Tibial artery (tissue), 4 donors: ENCODE data around the gene MLPH.
A peak's percentile ranks its signal among the peaks of the same experiment; 100 is the strongest.

Experiments used
- DNase-seq, 2 donors: peaks; one replicate each; pipeline ENCODE4 v3.0.0-alpha.2; 2019
- H3K27ac ChIP-seq, 2 donors: fragments of 200-600 bp; sonication (generic) in 1 of 2; 1 replicate in 1 of 2; 2 replicates in 1 of 2; pipeline ENCODE4 v1.5.1; 2018 to 2019; ENCODE audit warnings: mild to moderate bottlenecking in 1 of 2
- H3K27me3 ChIP-seq, 2 donors: fragments of 200-600 bp; sonication (generic) in 1 of 2; one replicate each; pipeline versions ENCODE4 v1.5.1 to v1.6.0; 2016 to 2019
- H3K36me3 ChIP-seq, 3 donors: fragments of 200-600 bp; sonication (generic) in 2 of 3; one replicate each; pipeline ENCODE4 v1.5.1; 2016 to 2019; ENCODE audit warnings: mild to moderate bottlenecking in 2 of 3
- H3K4me1 ChIP-seq, 4 donors: fragments of 200-600 bp; sonication (generic) in 2 of 4; 1 replicate in 3 of 4; 2 replicates in 1 of 4; pipeline ENCODE4 v1.5.1; 2016 to 2019
- H3K4me3 ChIP-seq, 2 donors: fragments of 200-600 bp; sonication (generic) in 1 of 2; 1 replicate in 1 of 2; 2 replicates in 1 of 2; pipeline ENCODE4 v1.5.1; 2018 to 2019; ENCODE audit warnings: mild to moderate bottlenecking in 2 of 2
- H3K9me3 ChIP-seq, 3 donors: fragments of 200-600 bp; sonication (generic) in 1 of 3; one replicate each; pipeline ENCODE4 v1.5.1; 2016 to 2019
- CTCF ChIP-seq, 2 experiments: fragments of 200-600 bp in 1 of 2; fragments of 450-650 bp in 1 of 2; IDR thresholded peaks; one replicate each; pipeline ENCODE4 v1.5.1; 2017 to 2019; ENCODE audit warnings: antibody characterized with exemption in 2 of 2, mild to moderate bottlenecking in 1 of 2, moderate library complexity in 1 of 2
- intact Hi-C: fragments of 100-400 bp; cut with DNase I; formaldehyde crosslinking; loops from one replicate; pipeline ENCODE4 v1.15.0; 2023; ENCODE audit warnings: low total_unique reads

MLPH gene

GRCh38 chr2:237452861-237453260 lies 34.2 kb upstream of the MLPH start:
- peaks cover 0 to 55% (median 42%) of the 10 kb centered on the region in 4 donors for H3K4me1 ChIP-seq
- H3K27ac ChIP-seq: peak overlapping the region in 1 of 2 donors; percentile 11

GRCh38 chr2:237453671-237454070 lies 33.4 kb upstream of the MLPH start:
- DNase-seq: no peak

More at GRCh38 chr2:237452861-237453260, 34.2 kb upstream of the MLPH start:
- H3K27me3 ChIP-seq: no peaks in the 10 kb centered on the region
- no peaks in the 10 kb centered on the region for H3K9me3 ChIP-seq
- DNase-seq: no peak
- H3K36me3 ChIP-seq: no peaks in the 10 kb centered on the region
- no peak overlapping the region for H3K4me3 ChIP-seq
- no peak for TF ChIP-seq CTCF (IDR thresholded peaks at IDR 0.05)
- intact Hi-C loops: no loop called here

GRCh38 chr2:237455764-237456163 lies 31.3 kb upstream of the MLPH start:
- TF ChIP-seq CTCF (IDR thresholded peaks at IDR 0.05): no peak
- H3K27ac ChIP-seq: peak overlapping the region; percentile 68 to 84
- no peaks in the 10 kb centered on the region for H3K9me3 ChIP-seq
- intact Hi-C loops: loop anchor here (5.0 kb wide), 1 partner anchor 33 kb away; no protein-coding TSS in a partner anchor
- DNase-seq: no peak
- peaks cover 0 to 40% (median 21%) of the 10 kb centered on the region in 4 donors for H3K4me1 ChIP-seq
- no peaks in the 10 kb centered on the region for H3K36me3 ChIP-seq
- H3K4me3 ChIP-seq: no peak overlapping the region
- H3K27me3 ChIP-seq: no peaks in the 10 kb centered on the region

More at GRCh38 chr2:237453671-237454070, 33.4 kb upstream of the MLPH start:
- Histone ChIP-seq H3K36me3 (no peaks in the 10 kb centered on the region), H3K27me3 (no peaks in the 10 kb centered on the region), H3K9me3 (no peaks in the 10 kb centered on the region), H3K27ac (no peak overlapping the region), H3K4me3 (no peak overlapping the region), H3K4me1 (peaks cover 0 to 49% (median 38%) of the 10 kb centered on the region in 4 donors)
- no peak for TF ChIP-seq CTCF (IDR thresholded peaks at IDR 0.05)
- intact Hi-C loops: no loop called here

GRCh38 chr2:237456200-237456843 lies 30.7 kb upstream of the MLPH start:
- Histone ChIP-seq H3K9me3 (no peaks in the 10 kb centered on the region), H3K4me1 (peaks cover 0 to 37% (median 20%) of the 10 kb centered on the region in 4 donors), H3K27me3 (no peaks in the 10 kb centered on the region), H3K27ac (peak overlapping the region; percentile 68 to 84), H3K4me3 (no peak overlapping the region), H3K36me3 (no peaks in the 10 kb centered on the region)
- peak in 1 of 2 experiments; percentile 32 for TF ChIP-seq CTCF (IDR thresholded peaks at IDR 0.05)
- intact Hi-C loops: loop anchor here (5.0 kb wide), 1 partner anchor 34 kb away; no protein-coding TSS in a partner anchor
- peak; percentile 89 to 95 for DNase-seq

- Histone ChIP-seq H3K9me3 (no peaks in the 10 kb centered on the region), H3K4me1 (peaks cover 0 to 31% (median 20%) of the 10 kb centered on the region in 4 donors), H3K36me3 (no peaks in the 10 kb centered on the region), H3K27me3 (no peaks in the 10 kb centered on the region), H3K4me3 (no peak overlapping the region), H3K27ac (peak overlapping the region in 1 of 2 donors; percentile 84)
- TF ChIP-seq CTCF (IDR thresholded peaks at IDR 0.05): no peak
- intact Hi-C loops: loop anchor here (5.0 kb wide), 1 partner anchor 35 kb away; no protein-coding TSS in a partner anchor
- no peak for DNase-seq
These were observed 29.6 kb upstream of the MLPH start for GRCh38 chr2:237457388-237457941.
